Osteoblast (primary cell): Measurements from ENCODE around the gene KRT40. TPM values are rescaled to one million over a fixed set of nuclear protein-coding genes. Genes with fewer than 3 reads are reported as not detected.
A peak's percentile ranks its signal among the peaks of the same experiment; 100 is the strongest.

Source experiments
- DNase-seq: peaks from one replicate; pipeline ENCODE4 v3.0.0; 2011; ENCODE audit warnings: low spot score, mixed read lengths; ENCODE audit not compliant: insufficient read length; ENCODE audit errors: missing footprints
- H2AFZ ChIP-seq: 2 replicates; pipeline ENCODE4 v1.6.0; 2011; ENCODE audit warnings: mild to moderate bottlenecking, low read length
- H3K27ac ChIP-seq: 2 replicates; pipeline ENCODE4 v1.5.1; 2011; ENCODE audit warnings: mild to moderate bottlenecking, low read depth, low read length, moderate library complexity
- H3K27me3 ChIP-seq: 2 replicates; pipeline ENCODE4 v1.6.0; 2012; ENCODE audit warnings: mild to moderate bottlenecking, control low read depth, inconsistent platforms, low read length, moderate library complexity; ENCODE audit not compliant: insufficient read depth
- H3K36me3 ChIP-seq: 2 replicates; pipeline ENCODE4 v1.5.1; 2011; ENCODE audit warnings: mild to moderate bottlenecking, low read length, control low read depth, moderate library complexity; ENCODE audit not compliant: insufficient read depth
- H3K4me1 ChIP-seq: 2 replicates; pipeline ENCODE4 v1.5.1; 2011; ENCODE audit warnings: mild to moderate bottlenecking, low read length, control low read depth, moderate library complexity; ENCODE audit not compliant: insufficient read depth
- H3K4me2 ChIP-seq: 2 replicates; pipeline ENCODE4 v1.6.0; 2011; ENCODE audit warnings: mild to moderate bottlenecking, low read length; ENCODE audit not compliant: insufficient read depth
- H3K4me3 ChIP-seq: fragments of 200-600 bp; sonication (generic); 3 replicates; pipeline ENCODE4 v1.5.1; 2012; ENCODE audit warnings: mild to moderate bottlenecking, low read length, inconsistent platforms; ENCODE audit not compliant: insufficient read depth
- H3K79me2 ChIP-seq: 2 replicates; pipeline ENCODE4 v1.6.0; 2012; ENCODE audit warnings: mild to moderate bottlenecking, low read length, control low read depth, inconsistent platforms; ENCODE audit not compliant: insufficient read depth
- H3K9me3 ChIP-seq: 2 replicates; pipeline ENCODE4 v1.5.1; 2011; ENCODE audit warnings: low read depth, low read length, control low read depth
- H4K20me1 ChIP-seq: 2 replicates; pipeline ENCODE4 v1.6.0; 2012; ENCODE audit warnings: mild to moderate bottlenecking, low read length, control low read depth; ENCODE audit not compliant: insufficient read depth
- CTCF ChIP-seq: IDR thresholded peaks from 2 replicates; pipeline ENCODE4 v1.5.1; 2011; ENCODE audit warnings: mild to moderate bottlenecking, low read depth, low read length, moderate library complexity; ENCODE audit errors: extremely low read depth
- total RNA-seq: library from RNA; depleted of rRNA; stranded (reverse); fragments of >200 nt; gene quantifications from 2 replicates; pipeline ENCODE4 v1.2.3, GENCODE V29; 2012

The KRT40 gene
- total RNA-seq, 1 donor: under 0.01 TPM

- Histone ChIP-seq H3K4me2 (no peak overlapping the region), H3K36me3 (no peaks in the 10 kb centered on the region)
Observed at GRCh38 chr17:40993084-40993483, 9.0 kb upstream of the KRT40 start.

DNA sequence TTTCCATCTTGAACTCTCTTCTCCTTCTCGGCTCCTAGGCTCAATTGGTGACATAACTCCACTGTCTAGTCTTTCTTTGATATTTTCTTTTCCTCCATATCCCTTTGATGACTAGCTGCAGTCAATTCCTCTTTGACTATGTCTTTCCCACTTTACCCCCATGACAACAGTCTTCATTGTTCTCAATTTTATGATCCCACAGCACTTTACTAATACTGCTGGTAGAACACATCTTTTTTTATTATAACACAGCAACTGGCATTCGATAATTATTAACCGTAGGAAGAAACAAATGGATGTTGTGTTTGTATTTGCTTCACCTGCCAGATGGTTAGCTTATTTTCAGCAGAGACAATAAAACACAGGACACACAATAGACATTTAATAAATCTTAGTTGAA is 8.5 kb upstream of the KRT40 start:
- no peaks in the 10 kb centered on the region for H3K79me2 ChIP-seq
- H3K36me3 ChIP-seq: no peaks in the 10 kb centered on the region
- DNase-seq: no peak
- H3K4me2 ChIP-seq: no peak overlapping the region
- H4K20me1 ChIP-seq: no peaks in the 10 kb centered on the region
- no peaks in the 10 kb centered on the region for H3K27me3 ChIP-seq
- H3K27ac ChIP-seq: no peak overlapping the region
- H3K4me3 ChIP-seq: no peak overlapping the region
- peak overlapping the region; percentile 42 for H2AFZ ChIP-seq
- H3K4me1 ChIP-seq: no peaks in the 10 kb centered on the region
- no peak for TF ChIP-seq CTCF
- no peaks in the 10 kb centered on the region for H3K9me3 ChIP-seq

More at GRCh38 chr17:40993084-40993483, 9.0 kb upstream of the KRT40 start:
- H3K4me3 ChIP-seq: no peak overlapping the region
- no peak for DNase-seq
- no peaks in the 10 kb centered on the region for H3K4me1 ChIP-seq
- H3K9me3 ChIP-seq: no peaks in the 10 kb centered on the region
- no peak overlapping the region for H3K27ac ChIP-seq
- H4K20me1 ChIP-seq: no peaks in the 10 kb centered on the region
- H2AFZ ChIP-seq: no peak overlapping the region
- TF ChIP-seq CTCF: no peak
- H3K27me3 ChIP-seq: no peaks in the 10 kb centered on the region
- H3K79me2 ChIP-seq: no peaks in the 10 kb centered on the region

- TF ChIP-seq CTCF: no peak
- Histone ChIP-seq H2AFZ (no peak overlapping the region), H3K4me1 (no peaks in the 10 kb centered on the region), H3K4me2 (no peak overlapping the region), H3K27me3 (no peaks in the 10 kb centered on the region), H3K79me2 (no peaks in the 10 kb centered on the region), H3K4me3 (no peak overlapping the region), H3K9me3 (no peaks in the 10 kb centered on the region), H4K20me1 (no peaks in the 10 kb centered on the region), H3K27ac (no peak overlapping the region), H3K36me3 (no peaks in the 10 kb centered on the region)
- no peak for DNase-seq
Observed at GRCh38 chr17:40986920-40987319, 2.8 kb upstream of the KRT40 start.

DNA sequence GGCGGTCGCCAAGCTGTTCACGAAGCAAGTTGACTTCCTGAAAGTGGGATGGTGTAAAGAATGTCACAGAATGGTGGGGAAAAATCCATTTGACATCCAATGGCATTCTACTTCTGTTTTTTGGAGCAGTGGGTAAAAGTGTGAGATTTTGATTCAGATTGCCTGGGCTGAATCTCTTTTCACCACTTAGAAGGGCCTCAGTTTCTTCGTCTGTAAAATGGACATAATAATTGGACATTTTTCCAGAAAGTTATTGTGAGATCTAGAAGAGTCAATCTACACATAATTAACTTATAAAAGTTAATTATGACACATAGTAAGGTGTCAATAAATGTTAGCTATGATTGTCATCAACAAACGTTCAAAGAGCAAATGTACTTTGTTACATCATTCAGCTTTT is 3.0 kb downstream of the KRT40 start:
- no peak overlapping the region for H3K4me3 ChIP-seq
- DNase-seq: no peak
- no peaks in the 10 kb centered on the region for H3K79me2 ChIP-seq
- peak overlapping the region; percentile 58 for H2AFZ ChIP-seq
- H3K4me2 ChIP-seq: peak overlapping the region; percentile 28
- peaks cover 9% of the 10 kb centered on the region for H3K4me1 ChIP-seq
- no peak for TF ChIP-seq CTCF
- no peaks in the 10 kb centered on the region for H3K9me3 ChIP-seq
- H3K36me3 ChIP-seq: no peaks in the 10 kb centered on the region
- H3K27ac ChIP-seq: no peak overlapping the region
- no peaks in the 10 kb centered on the region for H4K20me1 ChIP-seq
- no peaks in the 10 kb centered on the region for H3K27me3 ChIP-seq
